Subcutaneous abdominal adipose tissue (tissue), 5 donors: Measurements from ENCODE around the gene IDE.

Experiments
- H3K27ac ChIP-seq: one replicate; pipeline ENCODE4 v1.7.0; 2013; ENCODE audit warnings: low read depth, mild to moderate bottlenecking, inconsistent platforms, low read length, moderate library complexity
- H3K27me3 ChIP-seq, 5 donors: one replicate each; pipeline ENCODE4 v1.7.0; 2013; ENCODE audit warnings: low read length in 5 of 5, inconsistent platforms in 1 of 5; ENCODE audit not compliant: control insufficient read depth in 5 of 5, insufficient read depth in 4 of 5
- H3K36me3 ChIP-seq, 5 donors: one replicate each; pipeline ENCODE4 v1.7.0; 2013; ENCODE audit warnings: low read length in 5 of 5; ENCODE audit not compliant: control insufficient read depth in 5 of 5, insufficient read depth in 5 of 5
- H3K4me1 ChIP-seq, 5 donors: one replicate each; pipeline ENCODE4 v1.7.0; 2013; ENCODE audit warnings: low read length in 5 of 5, mild to moderate bottlenecking in 3 of 5, moderate library complexity in 1 of 5; ENCODE audit not compliant: control insufficient read depth in 5 of 5, insufficient read depth in 5 of 5
- H3K4me3 ChIP-seq, 5 donors: one replicate each; pipeline ENCODE4 v1.7.0; 2013; ENCODE audit warnings: low read length in 5 of 5, low read depth in 1 of 5
- H3K9ac ChIP-seq, 5 donors: one replicate each; pipeline ENCODE4 v1.7.0; 2013; ENCODE audit warnings: low read length in 5 of 5, mild to moderate bottlenecking in 4 of 5, moderate library complexity in 3 of 5
- H3K9me3 ChIP-seq, 5 donors: one replicate each; pipeline ENCODE4 v1.7.0; 2013; ENCODE audit warnings: low read length in 5 of 5; ENCODE audit not compliant: control insufficient read depth in 5 of 5
- donor health status: healthy.
- donor health status: healthy.
- donor health status: healthy.
- donor health status: healthy.
- donor health status: healthy.

IDE gene

DNA sequence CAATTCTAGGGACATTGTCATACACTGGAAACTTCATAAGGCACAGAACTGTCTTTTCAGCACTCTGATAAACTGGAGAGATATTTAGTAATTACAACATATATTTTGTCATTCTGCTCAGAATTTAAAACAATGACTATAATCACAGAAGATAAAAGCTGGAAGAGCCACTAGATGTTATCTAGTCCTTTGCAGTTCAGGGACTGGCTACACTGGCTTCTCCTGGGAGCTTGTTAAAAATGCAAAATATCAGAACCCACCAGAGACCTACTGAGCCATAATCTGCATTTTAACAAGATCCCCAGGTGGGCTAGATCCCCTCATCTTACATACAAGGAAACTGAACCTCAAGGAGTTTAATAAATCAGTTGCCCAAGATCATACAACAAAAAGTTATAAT is 32.3 kb downstream of the IDE start:
- no peak overlapping the region for H3K4me3 ChIP-seq
- peaks cover 0 to 4% (median 3%) of the 10 kb centered on the region in 5 donors for H3K36me3 ChIP-seq
- H3K4me1 ChIP-seq: peaks cover 0 to 9% (median 5%) of the 10 kb centered on the region in 5 donors
- no peak overlapping the region for H3K27ac ChIP-seq
- no peaks in the 10 kb centered on the region for H3K9me3 ChIP-seq
- no peak overlapping the region for H3K9ac ChIP-seq
- no peaks in the 10 kb centered on the region for H3K27me3 ChIP-seq

DNA sequence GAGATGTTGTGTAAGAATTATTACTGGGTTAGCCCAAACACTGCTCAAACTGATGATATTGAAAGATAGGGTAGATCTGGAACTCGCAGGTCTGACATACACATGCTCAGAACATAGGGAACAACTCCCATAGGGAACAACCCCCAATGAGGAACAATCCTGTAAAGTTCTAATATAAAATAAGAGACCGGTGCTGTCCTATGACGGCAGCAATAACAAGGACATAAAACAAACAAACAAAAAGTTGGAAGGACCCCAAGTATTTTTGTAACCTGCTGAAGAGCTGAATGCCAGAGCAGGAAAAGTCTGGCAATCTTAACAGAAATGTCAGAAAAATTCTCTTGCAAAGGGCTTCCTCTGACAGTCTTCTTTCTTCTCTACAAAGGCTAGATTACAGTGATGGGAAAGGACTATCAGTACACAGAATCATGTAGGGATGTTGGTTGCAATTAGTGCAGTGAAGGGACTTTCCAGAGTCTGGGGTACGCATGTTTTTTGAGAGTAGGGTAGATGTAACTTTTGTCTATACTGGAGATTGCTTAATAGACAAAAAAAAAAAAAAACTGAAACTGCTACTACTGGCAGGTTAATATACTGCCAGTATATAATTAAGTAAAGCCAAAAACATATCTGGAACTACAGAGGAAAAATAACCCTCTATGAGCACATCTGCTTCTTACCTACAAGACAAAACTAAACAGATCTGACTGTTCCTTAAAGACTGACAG is 35.5 kb downstream of the IDE start:
- H3K9ac ChIP-seq: peak overlapping the region in 2 of 5 donors; percentile 13 to 21
- H3K36me3 ChIP-seq: peaks cover 11 to 28% (median 14%) of the 10 kb centered on the region in 5 donors
- H3K4me3 ChIP-seq: no peak overlapping the region
- H3K27me3 ChIP-seq: no peaks in the 10 kb centered on the region
- H3K4me1 ChIP-seq: peaks cover 0 to 9% (median 5%) of the 10 kb centered on the region in 5 donors
- no peak overlapping the region for H3K27ac ChIP-seq
- H3K9me3 ChIP-seq: no peaks in the 10 kb centered on the region

DNA sequence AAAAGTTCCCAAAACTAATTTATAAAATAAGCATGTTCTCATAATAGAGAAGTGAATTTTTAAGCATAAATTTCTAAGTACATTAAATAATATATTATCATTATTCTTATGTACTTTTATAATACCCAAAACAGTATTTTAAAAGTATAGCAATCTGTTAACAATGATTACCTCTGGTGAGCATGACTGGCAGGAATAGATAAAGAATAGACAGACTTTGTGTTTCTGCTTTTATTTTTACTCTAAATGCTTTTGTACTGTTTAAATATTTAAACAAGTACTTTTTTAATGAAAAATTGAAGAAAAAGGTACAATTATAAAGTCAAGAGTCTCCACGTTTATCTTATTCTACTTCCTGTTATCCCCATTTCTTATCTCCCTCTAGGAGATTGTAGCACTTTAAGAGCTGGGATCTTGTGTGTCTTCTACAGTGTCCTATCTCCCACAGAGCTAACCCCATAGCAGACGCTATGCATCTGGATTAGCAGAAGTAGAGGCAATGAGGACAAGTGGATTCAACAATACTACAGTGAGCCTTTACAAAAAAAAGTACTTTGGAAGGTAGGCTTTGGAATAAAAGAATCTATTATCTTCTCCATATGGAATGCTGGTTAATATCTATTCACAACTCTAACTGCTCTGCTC is 42.9 kb downstream of the IDE start:
- H3K9ac ChIP-seq: no peak overlapping the region
- H3K36me3 ChIP-seq: peaks cover 25 to 63% (median 44%) of the 10 kb centered on the region in 5 donors

DNA sequence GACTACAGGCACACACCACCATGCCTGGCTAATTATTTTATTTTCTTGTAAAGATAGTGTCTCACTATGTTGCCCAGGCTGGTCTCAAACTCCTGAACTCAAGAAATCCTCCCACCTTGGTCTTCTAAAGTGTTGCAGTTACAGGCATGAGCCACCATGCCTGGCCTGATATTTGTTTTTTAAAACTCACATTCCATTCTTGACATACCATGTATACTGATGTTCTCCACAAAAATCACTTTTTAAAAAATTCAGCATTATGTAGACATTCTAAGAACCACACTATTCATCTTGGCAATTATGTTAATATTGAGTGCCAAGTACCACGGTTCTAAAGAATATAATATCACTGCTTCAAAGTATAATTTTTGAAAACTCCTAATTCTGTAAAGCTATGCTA is 43.5 kb downstream of the IDE start:
- Histone ChIP-seq H3K4me1 (no peaks in the 10 kb centered on the region), H3K36me3 (peaks cover 25 to 58% (median 43%) of the 10 kb centered on the region in 5 donors), H3K9ac (no peak overlapping the region), H3K27ac (no peak overlapping the region), H3K27me3 (no peaks in the 10 kb centered on the region), H3K4me3 (no peak overlapping the region), H3K9me3 (no peaks in the 10 kb centered on the region)

More for the DNA sequence above, 42.9 kb downstream of the IDE start:
- no peak overlapping the region for H3K27ac ChIP-seq
- no peaks in the 10 kb centered on the region for H3K4me1 ChIP-seq
- H3K9me3 ChIP-seq: no peaks in the 10 kb centered on the region
- H3K27me3 ChIP-seq: no peaks in the 10 kb centered on the region
- H3K4me3 ChIP-seq: no peak overlapping the region

DNA sequence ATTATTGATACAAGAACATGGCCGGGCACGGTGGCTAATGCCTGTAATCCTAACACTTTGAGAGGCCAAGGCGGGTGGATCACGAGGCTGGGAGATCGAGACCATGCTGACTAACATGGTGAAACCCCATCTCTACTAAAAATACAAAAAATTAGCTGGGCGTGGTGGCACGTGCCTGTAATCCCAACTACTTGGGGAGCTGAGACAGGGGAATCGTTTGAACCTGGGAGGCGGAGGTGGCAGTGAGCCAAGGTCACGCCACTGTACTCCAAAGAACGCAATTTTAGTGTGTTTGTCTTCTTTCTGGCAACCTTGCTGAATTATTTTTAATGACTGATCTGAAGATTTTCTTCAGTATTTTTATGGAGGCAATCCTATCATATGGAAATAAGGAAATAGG is 46.2 kb downstream of the IDE start:
- Histone ChIP-seq H3K4me3 (no peak overlapping the region), H3K4me1 (no peaks in the 10 kb centered on the region), H3K36me3 (peaks cover 16 to 38% (median 27%) of the 10 kb centered on the region in 5 donors), H3K27ac (no peak overlapping the region), H3K9ac (no peak overlapping the region), H3K9me3 (no peaks in the 10 kb centered on the region), H3K27me3 (no peaks in the 10 kb centered on the region)

DNA sequence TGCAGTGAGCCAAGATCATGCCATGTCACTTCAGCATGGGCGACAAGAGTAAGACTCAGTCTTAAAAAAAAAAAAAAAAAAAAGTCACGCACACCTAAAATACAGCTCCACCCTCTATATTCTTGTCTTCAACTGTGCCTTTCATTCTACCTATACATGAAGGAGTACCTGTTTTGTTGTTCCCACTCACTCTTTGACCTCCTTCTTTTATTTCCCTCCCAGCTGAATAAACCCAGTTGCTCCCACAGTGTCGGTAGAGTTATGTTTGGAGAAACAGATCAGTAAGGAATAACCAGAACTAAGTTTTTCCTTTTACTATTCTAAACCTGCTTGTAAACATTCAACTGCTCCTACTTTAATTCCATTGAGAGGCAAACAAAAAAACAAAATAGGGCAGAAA is 50.3 kb downstream of the IDE start:
- Histone ChIP-seq H3K36me3 (peaks cover 0 to 16% (median 5%) of the 10 kb centered on the region in 5 donors), H3K4me3 (no peak overlapping the region), H3K9me3 (no peaks in the 10 kb centered on the region), H3K27me3 (no peaks in the 10 kb centered on the region), H3K27ac (no peak overlapping the region), H3K9ac (no peak overlapping the region), H3K4me1 (no peaks in the 10 kb centered on the region)

DNA sequence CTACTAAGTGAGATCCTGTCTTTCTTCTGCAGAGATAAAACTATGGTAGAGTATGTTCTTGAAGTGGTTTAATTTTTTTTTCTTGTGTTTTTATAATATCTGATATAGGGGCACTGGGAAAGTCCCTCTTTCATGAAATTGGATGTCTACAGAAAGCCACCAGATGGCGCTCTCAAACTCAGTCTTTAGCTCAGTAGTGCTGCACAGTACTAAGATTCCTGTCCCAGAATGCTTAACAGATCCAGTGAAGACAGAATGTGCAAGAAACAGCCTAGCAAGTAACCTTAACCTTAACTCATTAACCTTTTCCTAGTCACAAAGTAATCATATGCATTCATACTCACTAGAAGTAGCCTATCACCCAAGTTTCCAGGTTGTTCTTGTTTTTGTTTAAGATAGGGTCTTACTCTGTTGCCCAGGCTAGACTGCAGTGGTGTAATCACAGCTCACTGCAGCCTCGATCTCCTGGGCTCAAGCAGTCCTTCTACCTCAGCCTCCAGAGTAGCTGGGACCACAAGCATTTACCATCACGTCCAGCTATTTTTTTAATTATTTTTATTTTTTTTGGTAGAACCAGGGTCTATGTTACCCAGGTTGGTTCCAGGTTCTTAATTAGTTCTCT is 56.7 kb downstream of the IDE start:
- H3K9ac ChIP-seq: no peak overlapping the region
- no peaks in the 10 kb centered on the region for H3K4me1 ChIP-seq
- no peak overlapping the region for H3K4me3 ChIP-seq
- H3K27me3 ChIP-seq: no peaks in the 10 kb centered on the region
- no peak overlapping the region for H3K27ac ChIP-seq
- H3K36me3 ChIP-seq: peaks cover 0 to 18% (median 7%) of the 10 kb centered on the region in 5 donors
- H3K9me3 ChIP-seq: no peaks in the 10 kb centered on the region

DNA sequence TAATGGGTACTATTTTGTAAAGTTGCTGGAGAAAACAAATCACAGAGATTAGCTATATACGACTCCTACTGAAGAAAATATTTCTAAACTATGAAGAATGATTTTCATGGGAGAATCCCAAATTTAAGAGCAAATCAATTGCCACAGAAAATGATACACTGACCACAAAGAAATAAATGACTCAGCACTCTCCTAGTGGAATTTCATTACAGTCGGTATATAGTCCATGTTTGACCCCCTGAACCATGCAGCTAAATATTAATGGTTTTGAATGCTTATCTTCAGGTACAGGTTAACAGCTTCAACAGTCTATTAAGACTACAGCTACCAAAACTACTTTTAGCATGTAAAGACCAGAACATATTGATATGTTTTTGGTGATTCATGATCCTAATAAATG is 65.0 kb downstream of the IDE start:
- Histone ChIP-seq H3K27me3 (no peaks in the 10 kb centered on the region), H3K9me3 (no peaks in the 10 kb centered on the region), H3K4me1 (peaks cover 0 to 6% (median 4%) of the 10 kb centered on the region in 5 donors), H3K36me3 (peaks cover 20 to 45% (median 34%) of the 10 kb centered on the region in 5 donors), H3K9ac (no peak overlapping the region), H3K27ac (no peak overlapping the region), H3K4me3 (no peak overlapping the region)

DNA sequence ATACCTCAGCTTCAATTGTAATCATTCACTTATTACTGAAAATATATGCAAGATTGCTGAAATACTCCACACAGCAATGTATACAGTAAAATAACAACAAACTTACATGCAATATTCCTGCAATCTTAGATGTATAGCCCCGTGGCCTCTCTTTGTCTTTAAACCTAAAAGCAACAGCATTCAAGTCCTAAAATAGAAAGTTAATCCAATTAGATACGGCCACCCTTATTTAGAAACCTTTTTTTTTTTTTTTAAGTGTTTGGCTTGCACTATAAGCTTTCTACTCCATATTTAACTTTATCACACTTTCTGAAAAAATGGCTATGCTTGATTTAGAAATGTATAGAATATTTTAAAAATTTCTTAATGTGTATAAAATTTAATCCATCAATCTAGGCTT is 67.6 kb downstream of the IDE start:
- Histone ChIP-seq H3K4me3 (no peak overlapping the region), H3K36me3 (peaks cover 19 to 40% (median 29%) of the 10 kb centered on the region in 5 donors), H3K27me3 (no peaks in the 10 kb centered on the region), H3K9me3 (no peaks in the 10 kb centered on the region), H3K4me1 (peaks cover 0 to 2% (median 0%) of the 10 kb centered on the region in 5 donors), H3K27ac (no peak overlapping the region), H3K9ac (no peak overlapping the region)

DNA sequence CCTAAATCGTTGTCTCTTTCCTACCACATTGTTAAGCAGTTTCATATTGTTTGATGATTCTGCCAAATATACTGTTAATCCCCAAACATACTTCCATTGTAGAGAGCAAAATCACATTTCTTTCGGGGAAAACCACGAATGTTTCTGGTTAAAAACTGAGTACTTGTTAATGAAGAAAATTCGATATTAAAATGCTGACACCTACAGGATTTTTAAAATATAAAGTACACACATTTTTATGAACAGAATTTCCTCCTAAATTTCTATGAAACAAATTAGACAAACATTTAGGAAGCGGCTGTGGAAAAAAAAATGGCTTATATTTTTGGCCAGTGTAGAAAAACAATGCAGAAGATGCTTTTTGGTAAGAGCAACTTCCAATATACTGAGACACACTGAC is 68.8 kb downstream of the IDE start:
- Histone ChIP-seq H3K4me3 (no peak overlapping the region), H3K27ac (no peak overlapping the region), H3K9me3 (no peaks in the 10 kb centered on the region), H3K27me3 (no peaks in the 10 kb centered on the region), H3K36me3 (peaks cover 19 to 40% (median 32%) of the 10 kb centered on the region in 5 donors), H3K4me1 (no peaks in the 10 kb centered on the region), H3K9ac (no peak overlapping the region)
